ENCODE data around the gene PITRM1.

Gene PITRM1

GRCh38 chr10:3206511-3207157 is 34.1 kb upstream of the PITRM1 start:
- no peak for DNase-seq (ENCODE audit: low spot score)
- TF ChIP-seq CTCF (IDR thresholded peaks at IDR 0.05; ENCODE audit: extremely low read depth, missing control alignments): no peak

DNA sequence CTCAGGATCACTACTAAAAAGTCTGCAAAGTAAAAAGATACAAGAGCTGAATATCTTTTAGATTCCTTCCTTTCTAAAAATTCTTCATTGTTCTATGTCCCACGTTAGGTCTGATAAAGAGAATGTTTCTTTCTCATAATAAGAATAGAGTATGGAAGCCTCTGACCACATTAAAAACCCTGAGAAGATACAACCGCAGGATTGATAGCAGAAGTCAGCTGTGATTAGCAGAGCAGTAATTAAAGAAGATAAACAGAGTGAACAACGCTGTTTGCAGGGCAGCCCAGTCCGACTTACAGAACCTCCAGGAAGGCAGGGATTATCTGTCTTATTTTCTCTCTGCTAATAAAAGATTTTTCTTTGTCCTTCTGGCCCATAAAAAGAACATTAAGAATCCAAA is 31.4 kb upstream of the PITRM1 start:
- TF ChIP-seq CTCF (IDR thresholded peaks at IDR 0.05; ENCODE audit: extremely low read depth, missing control alignments): no peak
- DNase-seq (ENCODE audit: low spot score): no peak

- TF ChIP-seq CTCF (IDR thresholded peaks at IDR 0.05; ENCODE audit: extremely low read depth, missing control alignments): no peak
- no peak for DNase-seq (ENCODE audit: low spot score)
Measured at GRCh38 chr10:3203016-3203811, 30.6 kb upstream of the PITRM1 start.

- no peak for TF ChIP-seq CTCF (IDR thresholded peaks at IDR 0.05; ENCODE audit: extremely low read depth, missing control alignments)
- DNase-seq (ENCODE audit: low spot score): no peak
Measured at GRCh38 chr10:3201796-3202195, 29.2 kb upstream of the PITRM1 start.

GRCh38 chr10:3199488-3199887 is 26.9 kb upstream of the PITRM1 start:
- no peak for TF ChIP-seq CTCF (IDR thresholded peaks at IDR 0.05; ENCODE audit: extremely low read depth, missing control alignments)
- DNase-seq (ENCODE audit: low spot score): no peak

GRCh38 chr10:3198900-3199299 is 26.3 kb upstream of the PITRM1 start:
- DNase-seq (ENCODE audit: low spot score): no peak
- TF ChIP-seq CTCF (IDR thresholded peaks at IDR 0.05; ENCODE audit: extremely low read depth, missing control alignments): no peak

DNA sequence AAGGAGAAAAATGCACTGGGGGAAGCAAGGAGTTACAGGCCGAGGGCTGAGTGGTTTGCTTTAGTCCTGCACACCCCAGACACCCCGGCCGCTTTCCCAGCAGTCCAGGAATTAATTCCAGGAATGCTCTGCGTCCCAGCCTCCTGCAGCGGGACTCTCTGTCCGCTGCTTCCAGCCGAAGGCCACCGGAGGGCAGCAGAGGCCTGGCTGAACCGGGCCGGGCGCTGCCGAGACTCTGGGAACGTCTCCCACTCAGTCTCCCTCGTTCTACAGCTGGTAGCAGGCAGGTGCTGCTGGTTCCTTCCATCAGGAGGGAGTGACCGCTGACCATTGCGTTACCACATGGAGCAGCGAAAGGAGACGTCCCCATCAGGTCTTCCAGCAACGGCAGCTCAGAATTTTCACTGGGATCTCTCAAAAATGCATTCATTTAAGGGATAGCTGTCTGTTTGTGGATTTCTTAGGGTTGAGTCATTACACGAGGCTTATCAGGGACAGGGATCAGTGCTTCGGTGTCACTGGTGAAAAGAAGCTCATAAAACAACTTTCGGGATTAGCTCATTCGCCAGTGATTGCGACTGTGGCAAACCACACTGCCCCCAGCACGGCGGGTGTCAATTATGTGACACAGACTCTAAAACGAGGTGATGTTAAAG is 24.9 kb upstream of the PITRM1 start:
- TF ChIP-seq CTCF (IDR thresholded peaks at IDR 0.05; ENCODE audit: extremely low read depth, missing control alignments): peak; percentile 35
- DNase-seq (ENCODE audit: low spot score): peak; percentile 67
